HG02588 (cell line): ENCODE results near the gene CNOT11.
"Not testable (repeated sequence)": the region's sequence is repeated elsewhere in the genome, so short reads cannot be mapped to it uniquely, and the experiment has no call there.

Experiments
- ATAC-seq: cut with Tn5 transposase; IDR thresholded peaks from one replicate; pipeline ENCODE4 v1.9.1; 2021; ENCODE audit warnings: mild to moderate bottlenecking, moderate library complexity; ENCODE audit not compliant: unreplicated experiment

CNOT11 gene

GRCh38 chr2:101244899-101245298 lies 7.8 kb upstream of the CNOT11 start:
- not testable (repeated sequence) for ATAC-seq

DNA sequence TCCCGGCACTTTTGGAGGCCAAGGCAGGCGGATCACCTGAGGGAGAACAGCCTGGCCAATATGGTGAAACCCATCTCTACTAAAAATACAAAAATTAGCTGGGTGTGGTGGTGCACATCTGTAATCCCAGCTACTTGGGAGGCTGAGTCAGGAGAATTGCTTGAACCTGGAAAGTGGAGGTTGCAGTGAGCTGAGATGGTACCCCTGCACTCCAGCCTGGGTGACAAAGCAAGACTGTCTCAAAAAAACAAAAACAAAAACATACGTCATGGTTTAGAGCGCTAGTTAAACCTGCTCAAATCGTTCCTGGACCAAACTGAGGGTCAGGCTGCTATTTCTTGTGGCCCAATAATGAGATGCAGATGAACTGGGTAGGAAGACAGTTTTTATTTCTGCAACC lies 7.2 kb upstream of the CNOT11 start:
- ATAC-seq: not testable (repeated sequence)

GRCh38 chr2:101248756-101249155 lies 3.9 kb upstream of the CNOT11 start:
- not testable (repeated sequence) for ATAC-seq

DNA sequence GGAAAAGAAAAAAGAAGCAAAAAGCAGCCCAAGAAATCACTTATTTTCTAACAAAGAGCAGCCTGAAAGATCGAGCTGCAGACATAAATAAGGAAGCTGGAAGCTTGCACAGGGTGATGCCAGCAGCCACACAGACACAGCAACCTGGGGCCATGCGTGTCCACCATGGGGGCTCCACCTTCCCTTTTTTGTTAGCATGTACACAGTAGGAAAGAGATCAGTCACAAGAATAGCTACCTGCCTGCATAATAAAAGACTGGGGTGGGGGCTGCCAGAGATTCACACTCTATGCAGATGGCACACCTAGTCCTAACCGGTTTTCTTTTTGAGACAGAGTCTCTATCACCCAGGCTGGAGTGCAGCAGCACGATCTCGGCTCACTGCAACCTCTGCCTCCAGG lies 2.9 kb upstream of the CNOT11 start:
- no peak for ATAC-seq

GRCh38 chr2:101251246-101251781 lies 1.4 kb upstream of the CNOT11 start:
- not testable (repeated sequence) for ATAC-seq

DNA sequence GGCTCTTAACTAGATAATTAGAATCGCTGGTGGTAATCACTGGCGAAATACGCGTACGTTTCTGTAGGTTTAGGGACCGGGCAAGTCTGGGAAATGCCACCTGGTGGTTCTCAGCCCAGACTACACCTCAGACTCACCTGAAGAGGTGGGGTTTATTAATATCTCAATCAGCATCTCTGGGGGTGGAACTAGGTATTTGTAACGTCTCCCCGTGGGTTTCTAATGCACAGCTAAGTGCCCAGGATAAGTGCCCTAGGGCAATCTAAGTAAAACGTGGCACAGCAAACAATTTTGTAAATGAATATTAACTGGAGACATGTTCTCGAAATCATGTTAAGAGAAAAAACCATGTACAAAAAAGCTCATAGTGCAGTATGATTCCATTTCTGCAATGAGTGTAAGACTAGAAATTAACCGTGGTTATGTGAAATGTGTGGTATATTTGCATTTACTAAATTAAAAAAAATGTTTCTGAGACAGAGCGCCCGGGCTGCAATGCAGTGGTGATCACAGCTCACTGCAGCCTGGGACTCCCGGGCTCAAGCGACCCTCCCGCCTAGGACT lies 760 bp upstream of the CNOT11 start:
- peak; percentile 49 for ATAC-seq

DNA sequence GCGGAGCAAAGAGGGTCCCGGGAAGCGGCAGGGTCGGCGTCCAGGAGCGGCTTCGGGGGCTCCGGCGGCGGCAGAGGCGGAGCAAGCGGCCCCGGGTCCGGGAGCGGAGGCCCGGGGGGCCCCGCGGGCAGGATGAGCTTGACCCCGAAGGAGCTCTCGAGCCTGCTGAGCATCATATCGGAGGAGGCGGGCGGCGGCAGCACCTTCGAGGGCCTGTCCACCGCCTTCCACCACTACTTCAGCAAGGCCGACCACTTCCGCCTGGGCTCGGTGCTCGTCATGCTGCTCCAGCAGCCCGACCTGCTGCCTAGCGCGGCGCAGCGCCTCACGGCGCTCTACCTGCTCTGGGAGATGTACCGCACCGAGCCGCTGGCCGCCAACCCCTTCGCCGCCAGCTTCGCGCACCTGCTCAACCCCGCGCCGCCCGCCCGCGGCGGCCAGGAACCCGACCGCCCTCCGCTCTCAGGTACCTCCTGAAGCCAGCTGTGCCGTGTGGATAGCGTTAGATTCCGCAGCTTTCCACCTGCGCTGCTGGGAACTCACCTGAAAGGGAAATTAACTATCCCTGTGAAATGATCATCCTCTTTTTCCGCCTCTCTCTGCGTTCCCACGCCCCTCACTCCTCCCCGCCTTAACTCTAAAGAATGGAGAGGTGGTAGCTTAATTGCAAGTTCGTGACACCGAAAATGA lies 472 bp downstream of the CNOT11 start:
- peak; percentile 62 for ATAC-seq

GRCh38 chr2:101253703-101254450 lies 1.2 kb downstream of the CNOT11 start:
- no peak for ATAC-seq

DNA sequence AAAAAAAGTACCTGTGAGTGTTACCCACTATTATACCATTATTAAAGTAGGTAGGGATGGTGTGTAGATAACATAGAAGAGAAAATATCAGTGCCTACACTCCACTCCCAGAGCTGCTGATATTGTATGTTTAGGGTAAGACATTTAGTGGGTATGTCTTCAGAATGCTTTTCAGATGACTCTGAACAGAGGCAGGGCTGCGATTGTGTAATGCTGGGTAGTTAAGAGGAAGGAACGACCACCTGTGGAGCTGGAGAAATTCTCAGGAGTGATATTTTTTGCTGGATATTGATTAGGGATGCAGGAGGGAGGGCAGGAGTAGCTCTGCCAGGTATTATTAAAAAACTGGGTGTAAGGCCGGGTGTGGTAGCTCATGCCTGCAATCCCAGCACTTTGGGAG lies 2.8 kb downstream of the CNOT11 start:
- no peak for ATAC-seq

GRCh38 chr2:101256316-101256715 lies 3.6 kb downstream of the CNOT11 start:
- ATAC-seq: no peak

DNA sequence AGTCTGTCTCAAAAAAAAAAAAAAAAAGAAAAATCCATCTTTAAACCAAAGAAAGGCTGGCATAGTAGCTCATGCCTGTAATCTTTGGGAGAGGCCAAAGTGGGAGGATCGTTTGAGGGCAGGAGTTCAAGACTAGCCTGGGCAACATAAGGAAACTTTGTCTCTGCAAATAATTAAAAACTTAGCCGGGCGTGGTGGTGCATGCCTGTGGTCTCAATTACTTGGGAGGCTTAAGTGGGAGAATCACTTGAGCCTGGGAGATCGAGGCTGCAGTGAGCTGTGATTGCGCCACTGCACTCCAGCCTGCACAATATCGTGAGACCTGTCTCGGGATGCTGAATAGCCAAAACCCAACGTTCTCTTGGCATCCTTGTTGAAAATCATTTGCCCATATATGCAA lies 6.1 kb downstream of the CNOT11 start:
- ATAC-seq: no peak

DNA sequence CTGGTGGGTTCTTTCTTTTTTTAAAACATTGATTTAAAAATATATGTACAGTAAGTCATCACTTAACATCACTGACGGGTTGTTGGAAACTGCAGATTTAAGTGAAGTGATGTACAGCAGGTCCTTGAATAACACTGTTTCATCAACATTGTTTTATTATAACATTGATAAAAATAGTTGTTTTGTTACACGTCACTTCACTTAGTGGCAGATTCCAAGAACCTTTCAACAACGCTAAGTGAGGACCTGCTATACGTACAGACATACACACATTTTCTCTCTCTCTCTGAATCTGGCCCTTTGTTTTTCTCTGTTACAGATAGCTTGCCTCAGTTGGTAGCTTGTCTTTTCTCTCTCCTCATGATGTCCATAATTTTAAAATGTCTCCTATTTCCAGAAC lies 9.5 kb downstream of the CNOT11 start:
- no peak for ATAC-seq

- no peak for ATAC-seq
Observed at GRCh38 chr2:101263377-101263800, 10.7 kb downstream of the CNOT11 start.

GRCh38 chr2:101264360-101264939 lies 11.8 kb downstream of the CNOT11 start:
- no peak for ATAC-seq

DNA sequence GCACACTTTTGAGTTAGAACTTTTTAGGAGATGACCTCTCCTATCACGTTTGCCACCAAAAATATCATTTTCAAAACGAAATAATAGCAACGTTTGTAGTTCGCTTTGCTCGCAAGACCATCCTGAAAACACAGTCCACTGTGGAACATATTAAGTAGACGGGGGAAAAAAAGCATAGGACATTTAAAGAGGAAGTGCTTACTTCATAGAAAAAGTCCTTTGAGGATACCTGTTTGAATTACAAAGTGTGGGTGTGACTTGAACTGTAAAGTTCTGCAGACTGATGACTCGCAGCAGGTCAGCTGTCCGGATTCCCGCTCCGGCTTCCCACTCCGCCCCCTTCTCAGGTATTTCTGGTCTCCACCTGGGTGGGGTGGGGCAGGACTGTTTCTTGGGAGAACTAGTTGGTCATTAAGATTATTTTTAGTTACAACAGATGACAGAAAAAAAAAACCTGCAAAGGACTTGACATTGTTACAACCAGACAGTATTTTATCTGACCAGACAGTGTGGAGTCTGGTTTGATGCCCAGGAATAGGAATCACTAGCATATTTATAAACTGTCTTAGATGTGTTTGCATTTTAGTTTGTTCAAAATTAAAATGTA lies 13.3 kb downstream of the CNOT11 start:
- ATAC-seq: no peak

- peak; percentile 43 for ATAC-seq
Observed at GRCh38 chr2:101267671-101268656, 15.3 kb downstream of the CNOT11 start.

GRCh38 chr2:101270700-101271259 lies 18.1 kb downstream of the CNOT11 start:
- ATAC-seq: no peak

GRCh38 chr2:101272045-101272784 lies 19.5 kb downstream of the CNOT11 start:
- peak; percentile 80 for ATAC-seq

GRCh38 chr2:101273056-101273455 lies 20.4 kb downstream of the CNOT11 start:
- ATAC-seq: no peak
